BLaER1 (cell line): ENCODE results near the gene EMP2.

Experiments
- H3K27ac ChIP-seq: shearing (Covaris generic); formaldehyde crosslinking; 2 replicates; pipeline ENCODE4 v1.8.1; 2022
- H3K27me3 ChIP-seq: shearing (Covaris generic); formaldehyde crosslinking; 2 replicates; pipeline ENCODE4 v1.8.1; 2022
- H3K36me3 ChIP-seq: shearing (Covaris generic); formaldehyde crosslinking; 2 replicates; pipeline ENCODE4 v1.8.1; 2022
- H3K4me1 ChIP-seq: shearing (Covaris generic); formaldehyde crosslinking; 2 replicates; pipeline ENCODE4 v1.8.1; 2022
- H3K4me2 ChIP-seq: shearing (Covaris generic); formaldehyde crosslinking; 2 replicates; pipeline ENCODE4 v1.8.1; 2022
- H3K4me3 ChIP-seq: shearing (Covaris generic); formaldehyde crosslinking; 2 replicates; pipeline ENCODE4 v1.8.1; 2022
- H3K9ac ChIP-seq: shearing (Covaris generic); formaldehyde crosslinking; 2 replicates; pipeline ENCODE4 v1.8.1; 2022
- H3K9me3 ChIP-seq: shearing (Covaris generic); formaldehyde crosslinking; 2 replicates; pipeline ENCODE4 v1.8.1; 2022
- H4K20me1 ChIP-seq: shearing (Covaris generic); formaldehyde crosslinking; 2 replicates; pipeline ENCODE4 v1.8.1; 2022
- Cebpa-rat ChIP-seq: shearing (Covaris generic); IDR thresholded peaks from 2 replicates; pipeline ENCODE4 v1.8.1; 2022

EMP2 gene

DNA sequence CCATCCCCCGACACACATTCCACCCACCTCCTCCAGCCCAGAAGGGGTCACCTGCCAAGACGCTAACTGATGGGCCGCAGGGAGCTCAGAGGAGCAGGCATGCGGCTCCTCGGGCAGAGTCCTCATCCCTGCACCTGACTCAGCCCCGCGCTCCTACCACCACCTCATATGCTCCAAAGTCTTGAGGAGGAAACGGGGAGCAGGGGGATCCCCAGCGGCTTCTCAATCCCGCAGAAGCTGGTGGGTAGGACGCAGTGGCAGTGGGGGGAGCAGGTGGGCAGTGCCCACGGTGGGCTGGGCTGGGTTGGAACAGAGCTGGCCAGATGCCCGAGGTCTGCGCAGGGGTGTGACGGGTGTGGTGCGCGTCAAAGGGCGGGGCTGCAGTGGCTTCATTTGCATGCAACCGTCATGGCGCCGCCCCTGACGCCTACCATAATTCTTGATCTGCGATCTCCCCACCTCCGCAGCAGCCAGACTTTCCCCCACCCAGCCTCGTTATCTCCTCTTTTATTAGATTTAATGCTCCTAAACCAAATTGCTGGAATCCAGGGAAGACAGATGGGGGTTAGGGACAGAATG lies 39.0 kb upstream of the EMP2 start:
- Histone ChIP-seq H3K36me3 (no peaks in the 10 kb centered on the region), H3K4me3 (no peak overlapping the region), H3K9me3 (no peaks in the 10 kb centered on the region), H3K4me2 (no peak overlapping the region), H3K27ac (no peak overlapping the region), H3K9ac (no peak overlapping the region), H4K20me1 (no peaks in the 10 kb centered on the region), H3K27me3 (no peaks in the 10 kb centered on the region), H3K4me1 (peaks cover 21% of the 10 kb centered on the region)
- TF ChIP-seq Cebpa-rat: no peak

DNA sequence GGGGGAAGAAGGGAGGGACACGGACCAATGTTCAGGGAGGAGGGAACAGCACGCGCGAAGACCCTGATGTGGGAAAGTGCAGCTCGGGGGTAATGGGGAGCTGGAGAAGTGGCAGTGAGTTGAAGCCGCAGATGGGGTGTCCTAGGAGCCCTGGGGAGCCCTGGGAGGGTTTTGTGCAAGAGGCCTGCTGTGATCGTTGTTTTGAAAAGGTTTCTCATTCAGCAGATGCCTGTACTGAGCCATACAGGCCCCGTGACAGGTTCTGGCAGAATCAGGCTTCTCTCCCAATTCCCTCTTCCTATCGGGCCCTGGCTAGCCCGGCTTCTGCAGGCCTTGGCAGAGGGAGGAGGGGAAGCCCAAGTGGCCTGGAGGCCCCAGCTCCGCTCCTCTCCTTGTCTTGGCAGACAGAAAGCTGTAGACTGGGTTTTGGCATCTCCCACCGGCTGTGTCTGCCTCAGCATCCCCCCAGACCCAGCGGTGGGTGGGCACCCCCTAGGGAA lies 38.4 kb upstream of the EMP2 start:
- H3K36me3 ChIP-seq: no peaks in the 10 kb centered on the region
- H3K27ac ChIP-seq: no peak overlapping the region
- H3K9me3 ChIP-seq: no peaks in the 10 kb centered on the region
- H3K4me1 ChIP-seq: peaks cover 23% of the 10 kb centered on the region
- no peak overlapping the region for H3K4me3 ChIP-seq
- no peaks in the 10 kb centered on the region for H4K20me1 ChIP-seq
- H3K27me3 ChIP-seq: no peaks in the 10 kb centered on the region
- TF ChIP-seq Cebpa-rat: no peak
- H3K9ac ChIP-seq: no peak overlapping the region
- no peak overlapping the region for H3K4me2 ChIP-seq

DNA sequence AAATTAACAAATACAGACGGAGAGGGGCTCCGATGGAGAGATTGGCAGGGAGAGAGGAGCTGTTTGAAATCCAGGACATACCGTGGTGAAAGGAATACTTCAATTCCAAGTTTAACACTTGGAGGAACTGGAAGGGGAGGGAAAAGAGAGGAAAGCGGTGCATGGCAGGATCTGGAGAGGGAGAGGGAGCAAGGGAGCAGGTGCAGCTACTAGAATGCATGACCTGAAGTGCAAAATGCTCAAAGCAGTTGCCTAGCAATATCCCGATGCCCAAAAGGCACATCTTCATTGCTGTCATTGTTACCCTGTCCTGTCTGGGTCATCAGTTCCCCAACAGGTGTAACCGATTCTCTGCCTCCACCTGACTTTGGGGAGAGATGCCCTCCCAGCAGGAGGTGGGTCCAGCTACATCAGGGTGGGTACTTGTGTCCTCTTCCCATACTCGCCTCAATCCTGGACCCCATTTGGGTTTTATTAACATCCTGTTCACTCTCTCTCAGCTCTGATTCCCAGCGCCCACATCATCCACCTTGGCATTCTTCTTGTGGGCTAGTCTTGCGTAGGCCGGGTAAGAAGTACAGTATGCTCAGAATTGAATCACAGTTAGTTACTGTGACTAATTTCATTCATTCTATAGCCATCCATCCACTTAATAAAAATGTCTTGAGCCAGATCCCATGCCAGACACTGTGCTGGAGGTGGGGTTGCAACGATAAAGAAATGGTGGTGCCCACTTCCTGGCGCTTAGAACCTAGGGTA lies 37.4 kb upstream of the EMP2 start:
- H3K4me2 ChIP-seq: peak overlapping the region; percentile 36; the same call in 1 of the 2 replicates

DNA sequence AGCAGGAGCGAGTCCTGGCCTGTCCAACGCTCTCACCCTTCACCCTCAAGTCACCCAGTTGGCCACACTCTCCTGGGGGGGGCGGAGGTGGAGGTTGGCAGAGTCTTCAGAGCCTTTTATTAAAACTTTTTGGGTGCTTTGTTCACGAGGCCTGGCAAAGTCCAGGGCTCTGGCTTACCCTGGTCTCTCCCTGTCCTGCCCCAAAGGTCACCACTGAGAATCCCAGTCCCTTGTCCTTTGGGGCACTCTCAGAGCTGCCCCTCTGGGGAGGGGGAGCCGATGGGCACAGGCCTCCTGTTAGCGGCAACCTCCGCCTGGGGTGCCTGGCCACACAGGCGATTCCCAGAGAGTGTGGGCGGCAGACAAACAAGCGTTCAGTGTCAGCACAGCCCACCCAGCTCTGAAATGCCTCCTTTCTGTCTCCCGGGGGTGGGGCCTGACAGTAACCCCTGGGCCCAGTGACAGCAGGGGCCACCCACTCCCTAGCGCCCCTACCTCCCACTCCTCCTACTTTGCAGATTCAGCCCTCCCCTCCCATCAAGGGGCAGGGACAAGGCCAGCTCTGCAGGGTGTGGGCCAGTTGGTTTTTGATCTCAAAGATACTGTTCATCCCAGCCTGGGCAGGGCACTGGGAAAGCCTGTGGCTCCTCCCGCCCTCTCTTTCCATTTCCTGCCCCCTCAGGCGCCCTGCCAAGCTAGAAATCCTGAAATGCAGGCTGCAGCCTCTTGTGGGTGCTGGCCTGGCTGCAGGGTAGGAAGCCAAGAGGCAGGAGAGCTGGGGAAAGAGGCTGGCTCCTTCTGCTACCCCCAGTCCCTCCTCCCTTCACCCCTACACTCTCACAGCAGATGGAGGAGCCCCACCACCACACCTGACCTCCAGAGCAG lies 36.6 kb upstream of the EMP2 start:
- no peaks in the 10 kb centered on the region for H3K36me3 ChIP-seq
- H3K4me3 ChIP-seq: no peak overlapping the region
- no peaks in the 10 kb centered on the region for H4K20me1 ChIP-seq
- H3K9me3 ChIP-seq: no peaks in the 10 kb centered on the region
- no peaks in the 10 kb centered on the region for H3K27me3 ChIP-seq
- TF ChIP-seq Cebpa-rat: no peak
- peaks cover 37% of the 10 kb centered on the region for H3K4me1 ChIP-seq
- H3K27ac ChIP-seq: peak overlapping the region; percentile 18; the same call in 1 of the 2 replicates
- peak overlapping the region; percentile 36; the same call in 1 of the 2 replicates for H3K4me2 ChIP-seq
- no peak overlapping the region for H3K9ac ChIP-seq

More for the DNA sequence above, 37.4 kb upstream of the EMP2 start:
- Histone ChIP-seq H3K9ac (no peak overlapping the region), H4K20me1 (no peaks in the 10 kb centered on the region), H3K9me3 (no peaks in the 10 kb centered on the region), H3K27me3 (no peaks in the 10 kb centered on the region), H3K4me3 (no peak overlapping the region), H3K27ac (no peak overlapping the region), H3K4me1 (peaks cover 29% of the 10 kb centered on the region), H3K36me3 (no peaks in the 10 kb centered on the region)
- no peak for TF ChIP-seq Cebpa-rat

DNA sequence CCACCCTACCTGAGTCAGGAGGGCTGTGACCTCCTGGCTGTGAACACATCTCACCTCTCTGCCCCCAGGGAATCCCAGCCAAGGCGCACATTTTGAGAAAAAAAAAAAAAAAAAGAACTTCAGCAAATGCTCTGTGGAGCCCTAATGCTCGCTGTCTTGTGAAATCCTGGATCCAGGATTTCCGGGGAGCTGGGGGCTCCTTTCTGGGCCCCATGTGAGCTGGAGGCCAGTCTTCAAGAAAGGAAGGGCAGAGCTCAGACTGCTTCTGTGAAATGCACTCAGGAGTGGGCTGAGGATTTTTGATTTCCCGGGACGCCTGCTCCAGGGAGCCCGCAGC lies 36.0 kb upstream of the EMP2 start:
- H3K27ac ChIP-seq: no peak overlapping the region
- H3K4me2 ChIP-seq: no peak overlapping the region
- peaks cover 43% of the 10 kb centered on the region for H3K4me1 ChIP-seq

DNA sequence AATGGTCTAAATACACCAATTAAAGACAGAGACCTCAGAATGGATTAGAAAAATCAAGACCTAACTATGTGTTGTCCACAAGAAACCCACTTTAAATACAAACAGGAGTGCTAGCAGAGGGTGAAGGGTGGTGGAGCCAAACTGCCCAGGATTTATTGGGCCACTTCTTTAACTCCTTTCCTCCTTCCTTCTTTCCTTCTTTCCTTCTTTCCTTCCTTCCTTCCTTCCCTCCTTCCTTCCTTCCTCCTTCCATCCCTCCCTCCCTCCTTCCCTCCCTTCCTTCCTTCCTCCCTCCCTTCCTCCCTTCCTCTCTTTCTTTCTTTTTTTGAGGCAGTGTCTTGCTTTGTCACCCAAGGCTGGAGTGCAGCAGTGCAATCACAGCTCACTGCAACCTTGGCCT lies 34.3 kb upstream of the EMP2 start:
- H3K9me3 ChIP-seq: no peaks in the 10 kb centered on the region
- H4K20me1 ChIP-seq: no peaks in the 10 kb centered on the region
- H3K27ac ChIP-seq: no peak overlapping the region
- peak overlapping the region; percentile 26 for H3K4me2 ChIP-seq
- H3K4me1 ChIP-seq: peaks cover 55% of the 10 kb centered on the region
- TF ChIP-seq Cebpa-rat: no peak
- H3K4me3 ChIP-seq: no peak overlapping the region
- no peaks in the 10 kb centered on the region for H3K36me3 ChIP-seq
- no peak overlapping the region for H3K9ac ChIP-seq
- H3K27me3 ChIP-seq: no peaks in the 10 kb centered on the region

More for the DNA sequence above, 36.0 kb upstream of the EMP2 start:
- Histone ChIP-seq H3K36me3 (no peaks in the 10 kb centered on the region), H4K20me1 (no peaks in the 10 kb centered on the region), H3K27me3 (no peaks in the 10 kb centered on the region), H3K4me3 (no peak overlapping the region), H3K9ac (no peak overlapping the region), H3K9me3 (no peaks in the 10 kb centered on the region)
- no peak for TF ChIP-seq Cebpa-rat

DNA sequence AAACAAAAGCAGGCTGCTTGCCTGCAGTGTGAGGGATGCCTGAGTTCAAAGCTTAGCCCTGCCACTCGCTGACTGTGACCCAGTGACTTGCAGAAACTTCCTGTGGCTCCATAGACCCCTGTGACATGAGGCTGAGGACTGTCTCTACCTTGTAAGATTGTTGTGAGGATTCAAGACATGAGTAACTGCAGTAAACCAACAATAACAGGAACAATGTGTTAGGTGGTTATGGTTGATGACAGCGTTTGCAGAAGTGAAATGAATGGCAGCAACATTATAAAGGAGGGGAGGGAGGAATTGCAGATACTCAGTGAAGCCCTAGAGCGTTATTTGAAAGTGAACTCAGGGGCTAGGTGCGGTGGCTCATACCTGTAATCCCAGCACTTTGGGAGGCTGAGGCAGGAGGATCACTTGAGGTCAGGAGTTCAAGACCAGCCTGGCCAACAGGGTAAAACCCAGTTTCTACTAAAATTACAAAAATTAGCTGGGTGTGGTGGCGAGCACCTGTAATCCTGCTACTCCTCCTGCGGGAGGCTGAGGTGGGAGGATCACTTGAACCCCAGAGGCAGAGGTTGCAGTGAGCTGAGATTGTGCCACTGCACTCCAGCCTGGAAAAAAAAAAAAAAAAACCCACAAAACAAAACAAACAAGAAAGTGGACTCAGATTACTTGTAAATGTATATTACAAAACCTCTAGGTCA lies 33.5 kb upstream of the EMP2 start:
- Histone ChIP-seq H3K27ac (no peak overlapping the region), H3K36me3 (no peaks in the 10 kb centered on the region), H3K27me3 (no peaks in the 10 kb centered on the region), H3K9ac (no peak overlapping the region), H4K20me1 (no peaks in the 10 kb centered on the region), H3K9me3 (no peaks in the 10 kb centered on the region), H3K4me3 (no peak overlapping the region), H3K4me1 (peaks cover 59% of the 10 kb centered on the region), H3K4me2 (no peak overlapping the region)
- no peak for TF ChIP-seq Cebpa-rat

DNA sequence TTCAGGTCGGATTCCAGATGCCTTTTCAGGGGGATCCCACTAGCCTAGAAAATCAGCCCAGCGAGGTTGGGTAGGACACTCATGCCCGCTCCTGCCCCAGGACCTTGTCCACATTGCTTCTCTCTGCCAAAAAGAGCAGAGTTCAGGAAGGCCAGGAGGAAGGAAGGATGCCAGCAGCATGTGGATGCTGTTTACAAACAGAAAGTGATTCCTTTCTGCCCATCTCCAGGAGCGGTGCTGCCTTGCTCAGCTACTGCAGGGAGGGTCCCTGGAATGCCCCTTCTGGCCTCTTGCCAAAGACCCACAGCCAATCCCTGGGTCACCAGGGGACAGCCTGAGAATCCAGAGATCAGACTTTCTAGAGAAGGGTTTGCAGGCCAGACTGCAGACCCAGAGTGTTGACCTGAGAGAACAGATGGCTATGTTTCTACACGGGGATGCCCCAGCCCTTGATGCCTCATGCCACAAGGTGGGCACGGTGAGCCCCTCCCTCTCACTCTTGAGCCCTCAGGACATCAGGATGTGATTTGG lies 32.3 kb upstream of the EMP2 start:
- Histone ChIP-seq H3K27ac (peak overlapping the region; percentile 68; the same call in 1 of the 2 replicates), H4K20me1 (no peaks in the 10 kb centered on the region), H3K36me3 (no peaks in the 10 kb centered on the region), H3K4me2 (peak overlapping the region; percentile 63), H3K4me3 (no peak overlapping the region), H3K9me3 (no peaks in the 10 kb centered on the region), H3K4me1 (peaks cover 59% of the 10 kb centered on the region), H3K9ac (no peak overlapping the region; the same call in 1 of the 2 replicates), H3K27me3 (no peaks in the 10 kb centered on the region)
- TF ChIP-seq Cebpa-rat: no peak

DNA sequence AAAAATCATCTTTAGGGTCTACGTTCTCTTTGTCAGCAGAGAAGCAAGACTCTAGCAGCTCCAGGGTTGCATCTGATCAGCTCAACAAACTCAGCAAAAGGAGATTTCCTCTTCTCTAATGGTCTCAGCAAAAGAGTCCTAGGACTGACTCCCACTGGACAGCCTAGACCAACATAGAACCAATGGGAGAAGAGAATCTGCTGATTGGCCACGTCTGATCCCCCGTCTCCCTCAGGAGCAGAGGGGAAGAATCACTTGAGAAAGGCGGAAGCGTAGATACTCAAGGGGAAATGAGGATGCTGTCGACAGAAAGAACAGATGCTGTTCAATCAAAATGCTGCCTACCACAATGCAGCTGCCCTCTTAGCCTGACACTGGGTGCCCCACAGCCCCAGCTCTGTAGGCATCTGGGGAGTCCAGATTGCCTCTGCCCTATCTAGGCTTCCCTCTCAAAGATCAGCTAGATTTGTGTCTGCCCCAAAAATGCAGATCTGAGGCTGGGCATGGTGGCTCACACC lies 31.5 kb upstream of the EMP2 start:
- Histone ChIP-seq H3K4me3 (no peak overlapping the region), H3K9me3 (no peaks in the 10 kb centered on the region), H3K4me1 (peaks cover 53% of the 10 kb centered on the region), H4K20me1 (no peaks in the 10 kb centered on the region), H3K27me3 (no peaks in the 10 kb centered on the region), H3K36me3 (no peaks in the 10 kb centered on the region), H3K9ac (no peak overlapping the region), H3K4me2 (peak overlapping the region; percentile 63), H3K27ac (peak overlapping the region; percentile 68; the same call in 1 of the 2 replicates)
- no peak for TF ChIP-seq Cebpa-rat
